Thoracic aorta (tissue), 2 donors: Measurements from ENCODE around the gene NECAB2. TPM values are rescaled to one million over a fixed set of nuclear protein-coding genes. Genes with fewer than 3 reads are reported as not detected.
"Not testable (repeated sequence)": the region's sequence is repeated elsewhere in the genome, so short reads cannot be mapped to it uniquely, and the experiment has no call there.

Experiments
- ATAC-seq: fragments of 150-250 bp; one replicate; pipeline ENCODE4 v1.8.0; 2017; ENCODE audit warnings: low read depth; ENCODE audit not compliant: insufficient number of reproducible peaks, low FRiP score
- DNase-seq: peaks from one replicate; pipeline ENCODE4 v3.0.0-alpha.2; 2020; ENCODE audit warnings: low spot score
- H3K27ac ChIP-seq, 2 donors: fragments of 200-600 bp; sonication (generic); 1 replicate in 1 of 2; 2 replicates in 1 of 2; pipeline ENCODE4 v1.5.1; 2016; ENCODE audit warnings: mild to moderate bottlenecking in 2 of 2, moderate library complexity in 2 of 2
- H3K27me3 ChIP-seq: fragments of 200-600 bp; sonication (generic); replicated peaks from 2 replicates; pipeline ENCODE4 v1.6.0; 2016; ENCODE audit warnings: mild to moderate bottlenecking; ENCODE audit not compliant: insufficient read depth
- H3K36me3 ChIP-seq: fragments of 200-600 bp; sonication (generic); one replicate; pipeline ENCODE4 v1.5.1; 2016
- H3K4me1 ChIP-seq, 2 donors: fragments of 200-600 bp; sonication (generic); 1 replicate in 1 of 2; 2 replicates in 1 of 2; pipeline versions ENCODE4 v1.5.1 to v1.6.0; 2016; ENCODE audit warnings: low read depth in 2 of 2, mild to moderate bottlenecking in 1 of 2; ENCODE audit not compliant: control insufficient read depth in 1 of 2
- H3K4me3 ChIP-seq: fragments of 200-600 bp; sonication (generic); 2 replicates; pipeline ENCODE4 v1.5.1; 2016; ENCODE audit warnings: mild to moderate bottlenecking
- H3K9me3 ChIP-seq: fragments of 200-600 bp; sonication (generic); 2 replicates; pipeline ENCODE4 v1.5.1; 2016
- CTCF ChIP-seq: fragments of 200-600 bp; sonication (generic); IDR thresholded peaks from one replicate; pipeline ENCODE4 v1.5.1; 2019; ENCODE audit warnings: antibody characterized with exemption
- total RNA-seq, 2 donors: library from RNA; depleted of rRNA; stranded (reverse); fragments of >200 nt; gene quantifications; one replicate each; pipeline versions ENCODE4 v1.1.0 to v1.2.3, GENCODE V29; 2016

The NECAB2 gene
- total RNA-seq, 2 donors from 2014 or later, result not detected

GRCh38 chr16:83946781-83947566 is 21.1 kb upstream of the NECAB2 start:
- Histone ChIP-seq H3K4me1 (no peaks in the 10 kb centered on the region), H3K4me3 (no peak overlapping the region), H3K27me3 (no peaks in the 10 kb centered on the region), H3K36me3 (no peaks in the 10 kb centered on the region), H3K27ac (no peak overlapping the region), H3K9me3 (no peaks in the 10 kb centered on the region)
- no peak for TF ChIP-seq CTCF
- no peak for DNase-seq
- ATAC-seq, result no peak

- Histone ChIP-seq H3K4me1 (peaks cover 4 to 6% of the 10 kb centered on the region in 2 donors), H3K27me3 (no peaks in the 10 kb centered on the region), H3K36me3 (no peaks in the 10 kb centered on the region), H3K9me3 (no peaks in the 10 kb centered on the region), H3K27ac (no peak overlapping the region), H3K4me3 (no peak overlapping the region)
- TF ChIP-seq CTCF, result no peak
- DNase-seq, result no peak
- no peak for ATAC-seq
These were observed 20.3 kb upstream of the NECAB2 start for GRCh38 chr16:83947642-83948234.

GRCh38 chr16:83948914-83949723 is 18.9 kb upstream of the NECAB2 start:
- TF ChIP-seq CTCF, result no peak
- no peaks in the 10 kb centered on the region for H3K27me3 ChIP-seq
- DNase-seq (no peak), ATAC-seq (no peak)
- no peaks in the 10 kb centered on the region for H3K36me3 ChIP-seq
- peaks cover 5 to 13% of the 10 kb centered on the region in 2 donors for H3K4me1 ChIP-seq
- H3K9me3 ChIP-seq, result no peaks in the 10 kb centered on the region
- H3K4me3 ChIP-seq, result no peak overlapping the region
- H3K27ac ChIP-seq, result no peak overlapping the region

GRCh38 chr16:83949724-83950001 is 18.4 kb upstream of the NECAB2 start:
- no peak for DNase-seq
- no peak overlapping the region for H3K4me3 ChIP-seq
- H3K36me3 ChIP-seq, result no peaks in the 10 kb centered on the region
- H3K9me3 ChIP-seq, result no peaks in the 10 kb centered on the region
- no peak for ATAC-seq
- H3K4me1 ChIP-seq, result peaks cover 7 to 18% of the 10 kb centered on the region in 2 donors
- no peak overlapping the region for H3K27ac ChIP-seq
- no peak for TF ChIP-seq CTCF
- H3K27me3 ChIP-seq, result no peaks in the 10 kb centered on the region

- H3K4me1 ChIP-seq, result peaks cover 14 to 30% of the 10 kb centered on the region in 2 donors
- H3K27me3 ChIP-seq, H3K9me3 ChIP-seq, H3K36me3 ChIP-seq, DNase-seq, H3K4me3 ChIP-seq, ATAC-seq, H3K27ac ChIP-seq: not testable (repeated sequence)
These were observed 17.1 kb upstream of the NECAB2 start for GRCh38 chr16:83950862-83951399.
